Activated B cell treated with CpG ODN at 0.5 μM for 24 hours (primary cell): ENCODE data around the gene PSMC1. TPM values are rescaled to one million over a fixed set of nuclear protein-coding genes. Genes with fewer than 3 reads are reported as not detected.

Experiments used
- ATAC-seq: fragments of 200-7000 bp; cut with Tn5 transposase; one replicate; pipeline ENCODE4 v1.10.0; 2021; ENCODE audit warnings: low read depth, mild to moderate bottlenecking, moderate library complexity
- CTCF ChIA-PET: fragments of 350-600 bp; sonication (Branson Sonifier 250); formaldehyde crosslinking; loops from one replicate; lab custom pipeline; 2021; ENCODE audit warnings: antibody characterized with exemption; lab: Charles Lee
- POLR2A ChIA-PET: fragments of 350-600 bp; sonication (Branson Sonifier 250); formaldehyde crosslinking; loops from one replicate; lab custom pipeline; 2021; ENCODE audit warnings: antibody characterized with exemption; lab: Charles Lee
- DNase-seq: peaks from one replicate; pipeline ENCODE4 v3.0.0; 2022
- H3K27ac Mint-ChIP-seq: one replicate; pipeline ENCODE4 v1.8.0; 2020; ENCODE audit warnings: mixed read lengths
- H3K27me3 Mint-ChIP-seq: one replicate; pipeline ENCODE4 v1.8.0; 2021; ENCODE audit warnings: mixed read lengths
- H3K36me3 Mint-ChIP-seq: one replicate; pipeline ENCODE4 v1.8.0; 2021; ENCODE audit warnings: low read depth, mixed read lengths
- H3K4me1 Mint-ChIP-seq: one replicate; pipeline ENCODE4 v1.8.0; 2021; ENCODE audit warnings: mixed read lengths
- H3K4me3 Mint-ChIP-seq: one replicate; pipeline ENCODE4 v1.8.0; 2020; ENCODE audit warnings: mild to moderate bottlenecking, mixed read lengths
- H3K9me3 Mint-ChIP-seq: one replicate; pipeline ENCODE4 v1.8.0; 2020; ENCODE audit warnings: mixed read lengths
- intact Hi-C: fragments of 100-400 bp; cut with micrococcal nuclease; formaldehyde crosslinking; loops from one replicate; pipeline ENCODE4 v1.15.1; 2024
- total RNA-seq: library from RNA; stranded (reverse); gene quantifications from 2 replicates; pipeline ENCODE4 v1.2.3, GENCODE V29; 2022
- TF ChIP-seq, protein P1 (sequence below): fragments of 200-600 bp; IDR thresholded peaks from one replicate; pipeline ENCODE4 v1.8.0; 2022; ENCODE audit warnings: antibody characterized with exemption, mild to moderate bottlenecking

Gene PSMC1
- total RNA-seq, 1 donor from 2014 or later = 101 TPM

GRCh38 chr14:90293766-90294730 lies 37.7 kb downstream of the PSMC1 start:
- CTCF ChIA-PET = no interaction called here
- DNase-seq (no peak), ATAC-seq (no peak)
- Mint-ChIP-seq H3K4me1 (no peaks in the 10 kb centered on the region), H3K36me3 (peaks cover 78% of the 10 kb centered on the region), H3K27ac (no peak overlapping the region), H3K27me3 (no peaks in the 10 kb centered on the region), H3K4me3 (no peak overlapping the region), H3K9me3 (no peaks in the 10 kb centered on the region)
- intact Hi-C loops = no loop called here
- POLR2A ChIA-PET = no interaction called here
- TF ChIP-seq, protein P1, sequence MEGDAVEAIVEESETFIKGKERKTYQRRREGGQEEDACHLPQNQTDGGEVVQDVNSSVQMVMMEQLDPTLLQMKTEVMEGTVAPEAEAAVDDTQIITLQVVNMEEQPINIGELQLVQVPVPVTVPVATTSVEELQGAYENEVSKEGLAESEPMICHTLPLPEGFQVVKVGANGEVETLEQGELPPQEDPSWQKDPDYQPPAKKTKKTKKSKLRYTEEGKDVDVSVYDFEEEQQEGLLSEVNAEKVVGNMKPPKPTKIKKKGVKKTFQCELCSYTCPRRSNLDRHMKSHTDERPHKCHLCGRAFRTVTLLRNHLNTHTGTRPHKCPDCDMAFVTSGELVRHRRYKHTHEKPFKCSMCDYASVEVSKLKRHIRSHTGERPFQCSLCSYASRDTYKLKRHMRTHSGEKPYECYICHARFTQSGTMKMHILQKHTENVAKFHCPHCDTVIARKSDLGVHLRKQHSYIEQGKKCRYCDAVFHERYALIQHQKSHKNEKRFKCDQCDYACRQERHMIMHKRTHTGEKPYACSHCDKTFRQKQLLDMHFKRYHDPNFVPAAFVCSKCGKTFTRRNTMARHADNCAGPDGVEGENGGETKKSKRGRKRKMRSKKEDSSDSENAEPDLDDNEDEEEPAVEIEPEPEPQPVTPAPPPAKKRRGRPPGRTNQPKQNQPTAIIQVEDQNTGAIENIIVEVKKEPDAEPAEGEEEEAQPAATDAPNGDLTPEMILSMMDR = no peak

DNA sequence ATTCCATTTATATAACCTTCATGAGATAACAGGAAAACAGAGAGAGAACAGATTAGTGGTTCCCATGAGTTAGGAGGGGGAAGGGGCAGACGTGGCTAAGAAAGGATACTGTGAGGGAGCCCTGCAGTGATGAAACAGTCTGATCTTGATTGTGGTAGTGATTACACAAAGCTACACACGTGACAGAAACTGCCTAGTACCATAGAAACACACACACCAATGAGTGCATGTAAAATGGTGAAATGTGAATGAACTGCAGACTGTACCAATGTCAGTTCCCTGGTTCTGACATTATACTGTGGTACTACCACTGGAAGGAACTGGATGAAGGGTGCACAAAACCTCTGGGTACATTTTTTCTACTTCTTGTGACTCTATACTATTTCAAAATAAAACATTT lies 38.5 kb downstream of the PSMC1 start:
- no peak for ATAC-seq
- peaks cover 77% of the 10 kb centered on the region for H3K36me3 Mint-ChIP-seq
- no peak for DNase-seq
- H3K27me3 Mint-ChIP-seq = no peaks in the 10 kb centered on the region
- intact Hi-C loops = no loop called here
- TF ChIP-seq, protein P1 = no peak
- H3K9me3 Mint-ChIP-seq = no peaks in the 10 kb centered on the region
- ChIA-PET CTCF (no interaction called here), POLR2A (no interaction called here)
- H3K4me3 Mint-ChIP-seq = no peak overlapping the region
- H3K4me1 Mint-ChIP-seq = no peaks in the 10 kb centered on the region
- no peak overlapping the region for H3K27ac Mint-ChIP-seq

GRCh38 chr14:90295870-90296516 lies 39.6 kb downstream of the PSMC1 start:
- intact Hi-C loops = no loop called here
- H3K4me3 Mint-ChIP-seq = no peak overlapping the region
- DNase-seq = no peak
- ATAC-seq = no peak
- no peaks in the 10 kb centered on the region for H3K9me3 Mint-ChIP-seq
- no peaks in the 10 kb centered on the region for H3K27me3 Mint-ChIP-seq
- TF ChIP-seq, protein P1 = no peak
- ChIA-PET POLR2A (no interaction called here), CTCF (no interaction called here)
- H3K4me1 Mint-ChIP-seq = peaks cover 2% of the 10 kb centered on the region
- no peak overlapping the region for H3K27ac Mint-ChIP-seq
- peaks cover 75% of the 10 kb centered on the region for H3K36me3 Mint-ChIP-seq

- ChIA-PET CTCF (no interaction called here), POLR2A (no interaction called here)
- peaks cover 75% of the 10 kb centered on the region for H3K36me3 Mint-ChIP-seq
These were observed 40.3 kb downstream of the PSMC1 start for GRCh38 chr14:90296641-90297040.

More at GRCh38 chr14:90296641-90297040, 40.3 kb downstream of the PSMC1 start:
- H3K9me3 Mint-ChIP-seq = no peaks in the 10 kb centered on the region
- H3K27me3 Mint-ChIP-seq = no peaks in the 10 kb centered on the region
- ATAC-seq (no peak), DNase-seq (no peak)
- intact Hi-C loops = no loop called here
- no peak overlapping the region for H3K4me3 Mint-ChIP-seq
- no peak overlapping the region for H3K27ac Mint-ChIP-seq
- peaks cover 4% of the 10 kb centered on the region for H3K4me1 Mint-ChIP-seq
- TF ChIP-seq, protein P1 = no peak
